ENCODE measurements around the gene TLCD2. TPM values are rescaled to one million over a fixed set of nuclear protein-coding genes. Genes with fewer than 3 reads are reported as not detected.

TLCD2 gene
- total and polyA plus RNA-seq, 2 of the 13 experiments (the other 11 are each of a cell fraction or from before 2014, with no cell fraction given) = 0.90 to 1.1 TPM

DNA sequence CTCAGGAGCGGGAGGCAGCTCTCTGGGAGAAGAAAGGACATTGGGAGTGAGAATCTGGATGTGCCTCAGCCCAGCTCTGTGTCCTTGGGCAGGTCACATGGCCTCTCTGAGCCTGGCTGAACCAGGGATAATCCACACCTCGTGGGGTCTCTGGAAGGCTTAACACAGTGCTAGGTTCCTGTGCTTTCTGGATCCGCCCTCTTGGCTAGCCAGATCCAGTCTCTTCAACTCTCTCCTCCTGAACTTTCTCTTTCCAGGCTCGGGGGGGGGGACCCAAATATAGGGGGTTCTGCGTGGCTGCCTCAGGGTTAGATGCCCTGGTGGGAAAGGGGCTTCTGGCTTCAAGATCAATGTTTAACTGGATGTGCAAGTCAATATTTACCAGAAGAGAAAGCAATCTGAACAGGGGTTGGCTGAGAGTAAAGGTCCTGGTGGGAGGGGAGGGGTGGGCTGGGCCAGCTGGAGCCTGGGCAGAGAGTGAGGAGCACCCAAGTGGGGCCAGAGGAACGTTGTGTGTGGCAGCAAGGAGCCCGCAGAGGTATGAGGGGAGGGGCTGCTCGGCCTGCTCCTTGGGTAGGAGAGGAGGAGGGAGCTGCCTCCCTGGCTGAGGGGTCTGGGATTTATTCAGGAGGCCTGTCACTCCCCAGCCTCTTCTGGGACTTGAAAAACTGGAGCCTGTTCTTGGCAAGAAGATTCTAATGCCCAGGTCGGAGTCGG, 32.4 kb upstream of the TLCD2 start, which contains the start of gene SERPINF2 (continued):
- TF ChIP-seq NCOR1 (IDR thresholded peaks at IDR 0.05; ENCODE audit: borderline replicate concordance, low read length) = peak; percentile 69; the same call in 1 of the 2 replicates
- TF ChIP-seq, protein P1, sequence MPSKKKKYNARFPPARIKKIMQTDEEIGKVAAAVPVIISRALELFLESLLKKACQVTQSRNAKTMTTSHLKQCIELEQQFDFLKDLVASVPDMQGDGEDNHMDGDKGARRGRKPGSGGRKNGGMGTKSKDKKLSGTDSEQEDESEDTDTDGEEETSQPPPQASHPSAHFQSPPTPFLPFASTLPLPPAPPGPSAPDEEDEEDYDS (CRISPR knock-in tag; IDR thresholded peaks at IDR 0.05) = peak; percentile 84
- peak; percentile 53; the same call in 1 of the 2 replicates for TF ChIP-seq SPEN (CRISPR knock-in tag; IDR thresholded peaks at IDR 0.05; ENCODE audit: low read depth)
- no peak for TF ChIP-seq TEAD2 (CRISPR knock-in tag; IDR thresholded peaks at IDR 0.05)
- TF ChIP-seq, protein P2, sequence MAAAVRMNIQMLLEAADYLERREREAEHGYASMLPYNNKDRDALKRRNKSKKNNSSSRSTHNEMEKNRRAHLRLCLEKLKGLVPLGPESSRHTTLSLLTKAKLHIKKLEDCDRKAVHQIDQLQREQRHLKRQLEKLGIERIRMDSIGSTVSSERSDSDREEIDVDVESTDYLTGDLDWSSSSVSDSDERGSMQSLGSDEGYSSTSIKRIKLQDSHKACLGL (CRISPR knock-in tag; IDR thresholded peaks at IDR 0.05) = no peak
- TF ChIP-seq ZNF383 (CRISPR knock-in tag; IDR thresholded peaks at IDR 0.05; ENCODE audit: borderline replicate concordance) = no peak
- TF ChIP-seq ZNF670 (CRISPR knock-in tag; IDR thresholded peaks at IDR 0.05; ENCODE audit: borderline replicate concordance) = no peak
- TF ChIP-seq SOX6 (IDR thresholded peaks at IDR 0.05) = no peak
- peak; percentile 61 for TF ChIP-seq SOX6 (CRISPR knock-in tag; IDR thresholded peaks at IDR 0.05)
- no peak for TF ChIP-seq CAMTA2 (CRISPR knock-in tag; IDR thresholded peaks at IDR 0.05; ENCODE audit: borderline replicate concordance)
- TF ChIP-seq ZNF337 (CRISPR knock-in tag; IDR thresholded peaks at IDR 0.05; ENCODE audit: borderline replicate concordance, low read depth) = no peak
- TF ChIP-seq, protein P3, sequence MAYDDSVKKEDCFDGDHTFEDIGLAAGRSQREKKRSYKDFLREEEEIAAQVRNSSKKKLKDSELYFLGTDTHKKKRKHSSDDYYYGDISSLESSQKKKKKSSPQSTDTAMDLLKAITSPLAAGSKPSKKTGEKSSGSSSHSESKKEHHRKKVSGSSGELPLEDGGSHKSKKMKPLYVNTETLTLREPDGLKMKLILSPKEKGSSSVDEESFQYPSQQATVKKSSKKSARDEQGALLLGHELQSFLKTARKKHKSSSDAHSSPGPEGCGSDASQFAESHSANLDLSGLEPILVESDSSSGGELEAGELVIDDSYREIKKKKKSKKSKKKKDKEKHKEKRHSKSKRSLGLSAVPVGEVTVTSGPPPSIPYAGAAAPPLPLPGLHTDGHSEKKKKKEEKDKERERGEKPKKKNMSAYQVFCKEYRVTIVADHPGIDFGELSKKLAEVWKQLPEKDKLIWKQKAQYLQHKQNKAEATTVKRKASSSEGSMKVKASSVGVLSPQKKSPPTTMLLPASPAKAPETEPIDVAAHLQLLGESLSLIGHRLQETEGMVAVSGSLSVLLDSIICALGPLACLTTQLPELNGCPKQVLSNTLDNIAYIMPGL (CRISPR knock-in tag; IDR thresholded peaks at IDR 0.05; ENCODE audit: borderline replicate concordance in 1 of 2, low read depth in 1 of 2) = peak in 1 of 2 experiments; percentile 55; a peak in 2 of 4 replicates
- no peak for TF ChIP-seq ZNF691 (CRISPR knock-in tag; IDR thresholded peaks at IDR 0.05; ENCODE audit: borderline replicate concordance, low read depth)
- TF ChIP-seq, protein P4, sequence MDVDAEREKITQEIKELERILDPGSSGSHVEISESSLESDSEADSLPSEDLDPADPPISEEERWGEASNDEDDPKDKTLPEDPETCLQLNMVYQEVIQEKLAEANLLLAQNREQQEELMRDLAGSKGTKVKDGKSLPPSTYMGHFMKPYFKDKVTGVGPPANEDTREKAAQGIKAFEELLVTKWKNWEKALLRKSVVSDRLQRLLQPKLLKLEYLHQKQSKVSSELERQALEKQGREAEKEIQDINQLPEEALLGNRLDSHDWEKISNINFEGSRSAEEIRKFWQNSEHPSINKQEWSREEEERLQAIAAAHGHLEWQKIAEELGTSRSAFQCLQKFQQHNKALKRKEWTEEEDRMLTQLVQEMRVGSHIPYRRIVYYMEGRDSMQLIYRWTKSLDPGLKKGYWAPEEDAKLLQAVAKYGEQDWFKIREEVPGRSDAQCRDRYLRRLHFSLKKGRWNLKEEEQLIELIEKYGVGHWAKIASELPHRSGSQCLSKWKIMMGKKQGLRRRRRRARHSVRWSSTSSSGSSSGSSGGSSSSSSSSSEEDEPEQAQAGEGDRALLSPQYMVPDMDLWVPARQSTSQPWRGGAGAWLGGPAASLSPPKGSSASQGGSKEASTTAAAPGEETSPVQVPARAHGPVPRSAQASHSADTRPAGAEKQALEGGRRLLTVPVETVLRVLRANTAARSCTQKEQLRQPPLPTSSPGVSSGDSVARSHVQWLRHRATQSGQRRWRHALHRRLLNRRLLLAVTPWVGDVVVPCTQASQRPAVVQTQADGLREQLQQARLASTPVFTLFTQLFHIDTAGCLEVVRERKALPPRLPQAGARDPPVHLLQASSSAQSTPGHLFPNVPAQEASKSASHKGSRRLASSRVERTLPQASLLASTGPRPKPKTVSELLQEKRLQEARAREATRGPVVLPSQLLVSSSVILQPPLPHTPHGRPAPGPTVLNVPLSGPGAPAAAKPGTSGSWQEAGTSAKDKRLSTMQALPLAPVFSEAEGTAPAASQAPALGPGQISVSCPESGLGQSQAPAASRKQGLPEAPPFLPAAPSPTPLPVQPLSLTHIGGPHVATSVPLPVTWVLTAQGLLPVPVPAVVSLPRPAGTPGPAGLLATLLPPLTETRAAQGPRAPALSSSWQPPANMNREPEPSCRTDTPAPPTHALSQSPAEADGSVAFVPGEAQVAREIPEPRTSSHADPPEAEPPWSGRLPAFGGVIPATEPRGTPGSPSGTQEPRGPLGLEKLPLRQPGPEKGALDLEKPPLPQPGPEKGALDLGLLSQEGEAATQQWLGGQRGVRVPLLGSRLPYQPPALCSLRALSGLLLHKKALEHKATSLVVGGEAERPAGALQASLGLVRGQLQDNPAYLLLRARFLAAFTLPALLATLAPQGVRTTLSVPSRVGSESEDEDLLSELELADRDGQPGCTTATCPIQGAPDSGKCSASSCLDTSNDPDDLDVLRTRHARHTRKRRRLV (CRISPR knock-in tag; IDR thresholded peaks at IDR 0.05) = no peak
- TF ChIP-seq CTCF (CRISPR knock-in tag; IDR thresholded peaks at IDR 0.05) = no peak
- peak; percentile 74 for TF ChIP-seq FOXA1 (IDR thresholded peaks at IDR 0.05)
- TF ChIP-seq FOXA1 (CRISPR knock-in tag; IDR thresholded peaks at IDR 0.05) = peak; percentile 73; the same call in 1 of the 2 replicates
- no peak for TF ChIP-seq CENPX (CRISPR knock-in tag; IDR thresholded peaks at IDR 0.05)

Data from HepG2 (cell line).